Ramos (cell line): ENCODE data around the gene PACS2.

Experiments
- in situ Hi-C: fragments of 300-500 bp; cut with MboI; formaldehyde crosslinking; loops from one replicate; pipeline ENCODE4 v1.14.3; 2022; ENCODE audit warnings: low sequenced_read_pairs; ENCODE audit not compliant: unreplicated experiment

Gene PACS2

DNA sequence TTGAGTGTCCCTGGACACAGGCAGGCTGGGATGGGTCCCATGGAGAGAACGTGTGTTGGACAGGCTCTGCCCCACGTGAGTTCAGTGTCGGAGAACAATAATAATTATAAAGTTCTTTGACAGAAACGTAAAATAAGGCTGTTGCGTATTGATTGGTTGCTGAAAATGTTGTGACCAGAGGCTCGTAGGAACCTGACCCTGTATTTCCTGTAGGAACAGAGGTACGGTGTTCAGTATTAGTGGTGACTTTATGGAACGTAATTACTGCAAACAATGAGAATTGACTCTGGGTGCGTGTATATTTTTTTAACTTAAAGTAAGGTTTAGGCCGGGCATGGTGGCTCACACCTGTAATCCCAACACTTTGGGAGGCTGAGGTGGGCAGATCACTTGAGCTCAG, 112.9 kb downstream of the PACS2 start:
- in situ Hi-C loops: no loop called here

DNA sequence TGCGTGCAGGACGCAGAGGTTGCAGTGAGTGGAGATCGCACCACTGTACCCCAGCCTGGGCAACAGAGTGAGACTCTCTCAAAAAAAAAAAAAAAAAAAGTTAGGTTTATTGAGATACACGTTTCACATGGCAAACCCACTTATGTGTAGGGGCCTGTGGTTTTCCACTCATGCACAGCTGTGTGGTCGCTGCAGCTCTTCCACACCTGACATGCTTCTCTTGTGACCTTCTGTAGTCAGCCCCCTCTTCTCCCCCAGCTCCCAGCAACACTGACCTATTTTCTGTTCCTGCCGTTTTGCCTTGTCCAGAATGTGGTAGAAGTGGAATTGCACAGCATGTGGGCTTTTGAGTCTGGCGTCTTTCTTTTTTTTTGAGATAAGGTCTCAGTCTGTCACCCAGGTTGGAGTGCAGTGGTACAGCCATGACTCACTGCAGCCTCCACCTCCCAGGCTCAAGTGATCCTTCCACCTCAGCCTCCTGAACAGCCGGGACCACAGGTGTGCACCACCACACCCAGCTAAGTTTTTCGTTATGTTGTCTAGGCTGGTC, 113.5 kb downstream of the PACS2 start:
- in situ Hi-C loops: no loop called here

DNA sequence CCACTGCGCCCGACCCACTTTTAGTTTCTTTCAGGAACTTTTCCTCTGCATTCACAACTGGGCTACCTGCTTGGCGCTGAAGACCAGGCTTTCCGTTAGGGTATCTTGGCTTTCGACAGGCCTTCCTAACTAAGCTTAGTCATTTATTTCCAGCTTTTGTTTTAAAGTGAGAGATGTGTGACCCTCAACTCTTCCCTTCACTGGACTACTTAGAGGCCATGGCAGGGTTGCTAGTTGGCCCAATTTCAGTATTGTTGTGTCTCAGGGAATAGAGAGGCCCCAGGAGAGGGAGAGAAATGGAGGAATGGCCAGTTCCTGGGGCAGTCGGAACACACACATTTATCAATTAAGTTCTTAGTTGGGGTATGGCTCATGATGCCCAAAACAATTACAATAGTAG, 115.5 kb downstream of the PACS2 start:
- in situ Hi-C loops: no loop called here

DNA sequence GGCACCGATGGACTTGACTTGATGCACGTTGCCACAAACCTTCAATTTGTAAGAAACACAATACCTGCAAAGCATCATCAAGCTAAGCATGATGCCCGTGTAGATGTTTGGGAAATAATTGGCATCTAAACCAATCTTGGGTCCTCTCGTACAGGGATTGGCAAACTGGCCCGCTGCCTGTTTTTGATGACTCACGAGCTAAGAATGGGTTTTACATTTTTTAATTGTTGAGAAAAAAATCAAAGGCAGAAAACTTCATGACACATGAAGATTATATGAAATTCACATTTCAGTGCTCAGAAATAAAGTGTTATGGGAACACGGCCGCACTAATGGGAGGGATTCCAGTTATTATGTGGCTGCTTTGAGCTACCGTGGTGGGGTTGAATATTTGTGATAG, 116.0 kb downstream of the PACS2 start:
- in situ Hi-C loops: no loop called here

DNA sequence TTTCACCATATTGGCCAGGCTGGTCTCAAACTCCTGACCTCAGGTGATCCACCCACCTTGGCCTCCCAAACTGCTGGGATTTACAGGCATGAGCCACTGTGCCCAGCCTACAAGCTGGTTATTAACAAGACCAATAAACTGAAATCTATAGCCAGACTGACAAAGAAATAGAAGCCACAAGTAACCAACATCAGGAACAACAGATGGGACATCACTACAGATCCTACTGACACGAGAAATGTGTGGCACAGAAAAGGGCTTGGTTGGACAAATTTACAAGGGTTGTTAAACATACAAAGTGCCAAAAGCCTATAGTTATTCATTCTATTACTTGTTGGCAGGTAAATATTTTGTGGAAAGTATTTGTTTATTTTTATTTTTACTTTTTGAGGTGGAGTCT, 116.7 kb downstream of the PACS2 start:
- in situ Hi-C loops: no loop called here

DNA sequence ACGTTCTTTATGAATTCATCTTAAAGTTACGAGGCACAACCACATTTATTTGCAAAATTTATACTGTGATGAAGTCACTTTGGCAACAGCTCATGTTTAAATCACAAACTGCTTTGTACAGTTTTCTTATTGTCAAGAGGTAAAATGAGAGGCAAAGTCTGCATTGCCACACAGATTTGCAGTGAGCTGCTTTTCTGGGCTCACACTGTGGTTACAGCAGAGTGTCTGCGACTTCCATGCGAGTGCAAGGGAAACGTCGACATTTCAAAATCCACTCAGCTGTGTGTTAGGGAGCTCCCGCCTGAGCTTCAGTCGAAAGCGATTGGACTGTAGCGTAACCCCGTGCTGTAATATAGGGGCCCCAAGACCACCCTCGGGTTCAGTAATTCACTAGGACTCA, 118.1 kb downstream of the PACS2 start:
- in situ Hi-C loops: no loop called here

DNA sequence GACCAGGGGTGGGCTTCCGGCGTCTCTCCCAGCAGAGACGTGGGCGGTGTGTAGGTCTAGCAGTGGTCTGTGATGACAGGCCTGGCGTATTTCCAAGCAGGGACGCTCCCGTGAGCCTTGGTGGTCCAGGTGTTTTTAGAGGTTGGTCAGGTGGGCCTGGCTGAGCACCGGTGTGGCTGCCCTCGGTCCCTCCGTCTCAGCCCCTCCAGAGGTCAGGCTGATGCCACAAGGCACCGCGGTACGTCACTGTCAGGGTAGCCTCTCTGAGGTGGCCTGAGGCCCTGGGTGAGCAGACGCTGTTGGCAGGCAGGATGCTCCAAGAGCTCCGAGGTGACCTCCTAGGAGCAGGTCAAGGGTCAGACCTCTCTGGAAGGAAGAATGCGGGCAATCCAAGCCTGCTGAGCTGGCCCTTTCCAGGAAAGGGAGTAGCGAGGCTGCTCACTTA, 118.6 kb downstream of the PACS2 start:
- in situ Hi-C loops: no loop called here

DNA sequence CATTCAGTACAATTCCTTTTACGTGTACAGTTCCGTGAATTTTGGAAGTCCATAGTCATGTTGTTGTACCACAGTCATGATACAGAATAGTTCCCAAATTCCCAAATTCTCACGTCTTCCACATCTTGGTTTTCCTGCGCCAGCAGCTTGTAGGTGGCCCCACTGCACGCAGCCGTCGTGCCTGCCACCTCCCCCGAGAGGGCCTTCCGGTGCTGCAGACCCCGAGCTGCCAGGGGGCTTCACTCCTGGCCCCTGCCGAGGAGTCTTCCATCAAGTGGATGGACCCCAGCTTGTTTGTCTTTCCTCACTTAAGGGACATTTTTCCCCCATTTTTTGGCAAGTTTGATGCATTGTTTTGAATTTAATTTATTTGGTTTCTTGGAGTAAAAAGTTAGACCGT, 121.9 kb downstream of the PACS2 start:
- in situ Hi-C loops: no loop called here

DNA sequence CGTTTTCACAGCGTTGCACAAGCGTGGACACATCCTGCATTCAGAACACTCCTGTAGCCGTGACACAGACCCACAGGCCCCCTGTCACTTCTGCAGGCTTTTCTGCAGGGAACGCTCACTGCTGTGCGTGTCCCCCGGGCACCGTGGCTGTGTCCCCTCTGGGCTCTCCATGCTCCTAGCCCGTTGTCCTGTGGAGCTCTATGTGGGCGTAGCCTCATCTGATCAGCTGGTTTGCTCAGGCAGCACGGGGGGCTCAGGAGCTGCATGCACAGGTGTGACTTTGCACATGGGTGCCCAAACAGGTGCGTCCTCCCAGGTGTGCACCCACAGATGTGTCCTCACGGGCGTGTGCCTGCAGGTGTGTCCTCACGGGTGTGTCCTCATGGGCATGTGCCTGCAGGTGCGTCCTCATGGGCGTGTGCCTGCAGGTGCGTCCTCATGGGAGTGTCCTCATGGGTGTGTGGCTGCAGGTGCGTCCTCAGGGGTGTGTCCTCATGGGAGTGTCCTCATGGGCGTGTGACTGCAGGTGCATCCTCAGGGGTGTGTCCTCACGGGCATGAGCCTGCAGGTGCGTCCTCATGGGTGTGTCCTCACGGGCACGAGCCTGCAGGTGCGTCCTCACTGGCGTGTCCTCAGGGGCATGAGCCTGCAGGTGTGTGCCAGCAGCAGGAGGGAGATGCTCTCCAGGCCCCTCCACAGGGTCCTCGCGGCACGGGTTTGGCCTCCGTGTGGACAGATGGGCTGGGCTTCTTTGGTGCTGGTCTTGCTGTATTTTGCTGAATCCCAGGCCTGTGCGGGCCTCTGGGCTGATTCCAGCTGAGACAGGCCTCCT, 122.6 kb downstream of the PACS2 start:
- in situ Hi-C loops: no loop called here

DNA sequence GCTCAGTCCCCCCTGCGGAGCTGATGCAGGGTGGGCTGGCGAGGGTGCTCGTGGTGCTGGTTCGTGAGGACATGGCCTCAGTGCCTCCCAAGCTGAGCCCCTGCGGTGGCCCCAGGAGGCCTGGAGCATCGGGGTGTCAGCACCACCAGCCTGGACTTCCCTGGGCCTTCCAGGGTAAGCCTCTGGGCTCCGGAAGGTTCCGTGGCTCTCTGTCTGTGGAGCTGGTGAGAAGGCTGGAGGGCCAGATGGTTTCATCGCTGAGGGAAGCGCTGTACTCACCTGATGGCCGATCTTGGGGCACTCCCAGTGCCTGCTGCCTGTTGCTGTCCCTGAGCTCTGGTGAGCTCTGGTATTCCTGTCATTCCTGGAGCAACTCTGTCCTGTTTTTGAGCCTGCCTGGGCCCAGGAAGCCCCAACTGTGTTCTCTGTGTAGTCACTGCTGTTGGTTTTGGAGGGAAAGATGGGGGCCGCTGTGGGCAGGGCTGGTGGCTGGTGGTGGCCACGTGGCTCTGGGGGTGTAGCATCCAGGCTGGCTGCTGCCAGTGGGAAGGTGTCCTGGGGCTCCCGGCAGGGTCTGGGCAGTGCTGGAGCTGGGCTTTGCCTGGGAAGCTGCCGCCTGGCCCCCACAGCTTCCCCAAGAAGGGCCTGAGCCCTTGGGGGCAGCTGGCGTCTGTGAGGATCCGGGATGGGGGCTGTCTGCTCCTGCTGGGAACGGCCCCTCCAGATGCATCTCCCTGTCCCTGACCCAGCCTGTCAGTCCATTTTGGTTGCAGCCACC, 123.4 kb downstream of the PACS2 start:
- in situ Hi-C loops: no loop called here

DNA sequence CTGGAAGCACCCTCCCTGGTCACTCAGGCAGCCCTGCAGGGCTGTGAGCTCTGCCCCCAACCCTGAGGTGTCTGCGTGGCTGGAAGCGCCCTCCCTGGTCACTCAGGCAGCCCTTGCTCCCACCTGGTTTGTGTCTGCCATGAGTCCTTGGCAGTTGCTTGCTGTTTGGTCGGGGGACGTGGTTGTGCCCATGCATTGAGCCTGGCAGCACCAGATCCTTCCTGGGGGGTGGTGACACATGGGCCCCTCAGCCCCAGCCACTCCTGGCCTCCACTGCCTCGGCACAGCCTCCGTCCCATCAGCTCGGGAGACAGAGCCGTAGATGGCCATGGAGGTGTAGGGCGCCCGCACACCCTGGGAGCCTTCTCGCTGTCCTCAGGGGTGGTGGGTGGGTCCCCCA, 124.6 kb downstream of the PACS2 start:
- in situ Hi-C loops: no loop called here

DNA sequence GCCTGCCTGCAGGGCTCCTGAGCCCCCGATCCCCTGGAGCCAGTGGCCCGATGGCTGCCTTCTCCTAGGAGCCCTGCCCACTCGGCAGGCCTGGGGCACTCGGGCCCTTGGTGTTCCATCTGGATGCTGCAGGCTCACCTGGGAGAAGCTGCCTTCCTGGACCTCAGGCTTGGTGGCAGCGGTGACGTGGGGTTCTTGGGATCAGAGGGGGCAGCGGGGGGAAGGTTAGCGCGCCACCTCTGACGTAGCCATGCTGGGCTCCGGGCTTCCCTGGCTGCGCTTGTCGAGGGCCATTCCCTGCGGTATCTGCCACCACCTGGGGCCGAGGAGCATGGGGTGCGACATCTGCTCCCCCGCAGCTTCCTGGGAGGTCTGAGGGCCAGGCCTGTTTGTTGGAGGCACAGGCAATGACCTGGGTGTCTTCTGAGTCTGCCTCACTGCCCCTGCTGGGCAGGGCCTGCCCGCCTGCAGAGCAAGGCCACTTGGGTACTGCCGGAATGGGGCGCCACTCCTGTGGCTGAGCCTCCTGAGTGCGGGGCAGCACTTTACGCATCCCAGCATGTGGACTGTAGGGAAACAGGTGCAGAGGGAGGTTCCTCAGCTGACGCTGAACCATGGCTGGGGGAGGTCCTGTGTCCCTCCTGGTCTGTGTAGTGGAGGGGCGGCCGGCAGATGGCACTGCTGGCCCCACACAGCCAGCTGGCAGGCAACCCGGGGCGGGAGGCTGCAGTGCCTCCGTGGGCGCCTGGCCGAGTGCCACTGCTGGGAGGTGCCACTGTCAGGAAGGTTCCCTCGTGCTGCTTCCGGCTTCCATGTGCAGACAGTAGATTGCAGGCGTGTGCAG, 125.4 kb downstream of the PACS2 start:
- in situ Hi-C loops: no loop called here

DNA sequence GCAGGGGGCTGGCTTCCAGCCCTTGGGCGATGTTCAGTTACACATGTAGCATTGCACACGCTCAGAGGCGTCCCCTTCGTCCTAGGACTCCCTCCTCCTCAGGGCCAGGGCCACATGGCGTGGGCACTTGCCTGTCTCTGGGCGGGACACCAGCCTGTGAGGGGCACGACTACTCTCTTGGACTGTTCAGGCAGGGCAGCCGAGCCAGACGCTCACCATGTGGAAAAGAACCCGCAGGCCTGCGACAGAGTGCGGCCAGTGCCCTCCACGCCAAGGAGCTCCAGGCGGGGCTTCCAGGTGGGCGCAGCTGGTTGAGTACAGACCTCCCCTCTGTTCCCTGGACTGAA, 126.0 kb downstream of the PACS2 start:
- in situ Hi-C loops: no loop called here

DNA sequence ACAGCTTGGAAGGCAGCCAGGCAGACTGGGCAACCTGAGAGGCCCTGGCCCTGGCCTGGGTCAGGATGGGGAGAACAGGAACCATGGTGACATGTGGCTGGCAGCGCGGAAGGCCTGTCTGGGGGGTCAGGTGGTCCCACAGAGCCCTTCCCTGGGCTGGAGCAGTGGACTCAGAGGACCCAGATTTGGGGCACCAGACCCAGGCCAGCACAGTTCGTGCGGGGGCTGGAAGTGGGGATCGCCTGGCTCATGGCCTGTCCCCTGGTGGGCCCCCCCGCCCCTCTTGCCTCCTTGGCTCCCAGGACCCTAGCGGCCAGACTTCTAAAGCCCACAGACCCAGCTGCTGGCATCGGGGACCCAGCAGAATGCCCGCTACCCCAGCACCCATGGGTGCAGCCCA, 126.4 kb downstream of the PACS2 start:
- in situ Hi-C loops: no loop called here

DNA sequence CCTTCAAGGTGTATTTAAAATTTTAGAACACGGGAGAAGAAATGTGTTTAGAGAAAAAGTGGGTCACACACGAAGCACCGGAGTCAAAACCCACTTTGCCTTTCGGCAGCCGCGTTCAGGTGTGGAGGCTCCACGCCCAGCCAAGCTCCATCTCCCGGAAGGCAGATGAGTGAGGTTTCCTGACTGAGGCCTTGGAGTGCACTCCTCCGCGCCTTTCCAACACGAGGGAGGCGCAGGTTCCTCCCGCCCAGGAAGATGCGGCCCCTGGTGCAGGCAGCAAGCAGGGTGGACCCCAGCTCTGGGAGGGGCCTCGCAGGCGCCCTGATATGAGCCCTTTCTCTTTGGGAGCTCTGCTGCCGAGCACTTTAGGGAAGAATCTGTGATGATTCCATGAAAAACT, 127.6 kb downstream of the PACS2 start:
- in situ Hi-C loops: no loop called here

DNA sequence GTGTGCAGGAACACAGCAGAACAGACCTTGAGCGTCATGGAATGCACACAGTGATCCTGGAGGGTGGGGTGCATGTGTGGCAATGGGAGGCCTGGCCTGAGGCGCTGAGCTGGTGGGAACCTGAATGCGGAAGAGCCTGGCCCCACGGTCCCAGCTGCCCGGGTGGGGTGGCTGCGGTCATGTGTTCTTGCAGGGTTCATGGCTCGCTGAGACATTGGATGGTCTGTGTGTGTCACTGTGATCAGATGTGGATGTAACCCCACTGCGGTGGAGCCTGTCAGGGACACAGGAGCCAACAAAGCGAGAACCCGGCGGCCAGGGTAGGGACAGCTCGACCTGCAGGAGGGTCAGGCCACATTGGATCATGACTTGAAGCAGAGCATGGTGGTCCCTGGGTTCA, 128.3 kb downstream of the PACS2 start:
- in situ Hi-C loops: no loop called here

DNA sequence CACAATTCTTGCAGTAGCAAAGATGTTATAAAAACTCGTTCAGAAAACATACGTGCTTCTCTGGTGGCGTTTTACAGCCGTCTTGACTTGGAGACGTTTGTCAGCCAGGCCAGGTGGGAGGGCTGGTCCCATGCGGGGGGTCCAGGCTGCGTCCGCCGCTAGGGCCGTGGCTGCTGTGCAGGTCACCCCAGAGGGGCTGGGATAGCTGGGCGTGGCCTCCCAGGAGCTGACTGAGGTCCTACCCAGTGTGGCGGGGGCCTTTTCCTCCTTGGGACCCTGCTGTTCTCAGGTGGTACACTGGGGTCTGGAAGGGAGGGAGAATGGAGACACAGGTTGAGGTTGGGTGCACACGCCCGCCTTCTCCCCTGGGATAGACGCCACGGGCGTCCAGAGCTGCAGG, 130.3 kb downstream of the PACS2 start:
- in situ Hi-C loops: no loop called here

DNA sequence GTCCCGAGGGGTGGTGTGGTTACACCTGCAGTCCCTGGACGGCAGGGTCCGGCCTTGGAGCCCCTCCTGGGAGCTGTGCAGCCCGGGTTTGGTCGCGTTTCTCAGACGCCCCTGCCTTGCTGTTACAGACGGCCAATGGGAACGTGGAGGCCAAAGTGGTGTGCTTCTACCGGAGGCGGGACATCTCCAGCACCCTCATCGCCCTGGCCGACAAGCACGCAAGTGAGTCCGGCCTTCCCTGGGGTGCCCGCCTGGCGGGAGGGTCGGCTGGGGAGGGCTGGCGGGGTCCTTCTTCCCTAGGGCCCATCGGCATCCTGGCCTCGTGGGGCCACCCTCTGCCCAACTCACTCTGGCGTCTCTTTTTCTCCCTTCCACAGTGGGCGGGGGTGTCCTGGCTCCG, 130.7 kb downstream of the PACS2 start:
- in situ Hi-C loops: no loop called here

DNA sequence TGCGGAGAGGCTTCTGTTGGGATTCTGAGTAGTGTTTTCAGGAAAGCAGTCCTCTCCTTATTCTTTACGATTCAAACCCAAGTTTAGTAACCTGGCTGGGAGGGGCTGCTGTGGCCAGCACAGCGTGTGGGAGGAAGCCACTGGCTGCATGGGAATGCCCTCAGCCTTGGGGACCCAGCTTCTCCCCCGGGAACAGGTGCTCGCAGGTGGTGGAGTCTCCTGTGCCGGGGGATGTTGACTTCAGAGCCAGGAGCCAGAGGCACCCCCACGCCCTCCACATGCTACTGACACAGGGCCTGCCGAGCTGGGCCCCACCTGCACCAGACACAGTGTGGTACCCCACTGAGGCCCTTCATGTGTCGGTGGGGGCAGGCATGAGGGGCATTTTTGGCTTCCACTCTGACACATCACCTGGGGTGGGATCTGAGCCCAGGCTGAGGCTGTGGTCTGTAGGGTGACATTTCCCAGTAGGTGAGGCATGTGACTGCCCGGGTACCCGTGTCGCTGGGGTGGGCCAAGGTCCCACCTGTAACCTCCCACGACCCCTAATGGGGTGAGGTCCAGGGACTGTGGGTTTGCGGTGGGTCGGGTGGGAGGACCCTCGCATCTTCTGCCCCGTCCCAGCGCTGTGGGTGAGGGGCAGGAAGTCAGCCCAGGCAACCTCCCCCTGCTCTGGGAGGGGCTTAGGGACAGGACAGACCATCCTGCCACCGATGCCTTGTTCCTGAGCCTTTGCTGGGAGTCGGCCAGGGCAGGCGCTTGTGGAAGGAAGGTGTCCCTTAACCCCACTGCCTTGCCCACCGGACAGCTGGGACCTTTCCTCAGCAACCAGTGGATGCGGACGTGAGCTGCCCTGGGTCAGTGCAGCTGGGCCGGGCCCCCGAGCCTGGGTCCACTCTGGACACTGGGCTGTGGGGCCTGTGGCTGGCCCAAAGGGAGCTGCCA, 131.6 kb downstream of the PACS2 start:
- in situ Hi-C loops: no loop called here

DNA sequence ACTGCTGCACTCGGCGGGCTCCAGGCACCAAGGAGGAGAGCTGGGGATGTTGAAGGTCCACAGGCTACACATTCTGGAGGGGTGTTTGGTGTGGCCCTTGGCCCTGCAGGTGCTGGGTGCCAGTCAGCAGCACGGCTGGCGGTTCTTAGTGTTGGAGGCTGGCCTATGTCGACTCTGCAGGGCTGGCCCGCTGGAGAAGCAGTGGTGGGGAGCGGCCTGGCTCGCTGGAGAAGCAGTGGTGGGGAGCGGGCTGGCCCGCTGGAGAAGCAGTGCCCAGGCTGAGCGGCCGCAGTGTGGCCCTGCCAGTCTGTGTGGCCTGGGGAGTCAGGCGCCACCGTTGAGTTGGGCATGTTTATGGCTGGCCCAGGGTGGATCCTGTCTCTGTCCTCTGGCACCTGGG, 132.4 kb downstream of the PACS2 start:
- in situ Hi-C loops: no loop called here
